K562 (cell line): ENCODE data around the gene TRMT10A. TPM values are rescaled to one million over a fixed set of nuclear protein-coding genes. Genes with fewer than 3 reads are reported as not detected.

ENCODE experiments used
- ATAC-seq: fragments of 200-7000 bp; cut with Tn5 transposase; 3 replicates; pipeline ENCODE4 v1.9.1; 2020; ENCODE audit warnings: moderate library complexity
- BruUV-seq: library from RNA; stranded (reverse); fragments of 400-500 nt; replicated peaks from 2 replicates; lab custom pipeline; 2021; lab: Mats Ljungman, UMichigan
- CTCF ChIA-PET: fragments of 300-600 bp; formaldehyde crosslinking; extraction: SDS; loops from one replicate; lab custom pipeline; 2021; ENCODE audit warnings: low intra/inter-chr PET ratio; lab: Yijun Ruan, JAX
- POLR2A ChIA-PET: fragments of 300-600, 350-650 bp; sonication (Branson Sonifier 250); formaldehyde crosslinking; extraction: SDS; loops from one replicate; lab custom pipeline; 2021; ENCODE audit warnings: antibody characterized with exemption, inconsistent platforms; lab: Yijun Ruan, JAX
- DNase-seq, 4 experiments: peaks; one replicate each; pipeline versions ENCODE4 v3.0.0 to v3.0.0-alpha.2; 2011 to 2018; ENCODE audit warnings: low spot score in 3 of 4, mixed read lengths in 3 of 4; ENCODE audit errors: extremely low read depth in 1 of 4
- FAIRE-seq: peaks from 2 replicates; lab custom pipeline; 2011; peaks lifted over from hg19 to GRCh38; lab: Jason Lieb, UNC
- H2AFZ ChIP-seq: 2 replicates; pipeline ENCODE4 v1.6.0; 2011; ENCODE audit warnings: low read depth, low read length, control low read depth, inconsistent platforms
- H3K27ac ChIP-seq: fragments of 200-600 bp; 3 replicates; pipeline ENCODE4 v1.8.0; 2011; ENCODE audit warnings: low read depth, mild to moderate bottlenecking, control low read depth, inconsistent platforms, low read length, moderate library complexity, mixed read lengths; ENCODE audit errors: extremely low read depth
- H3K27me3 ChIP-seq, 2 experiments: fragments of 300-600 bp in 1 of 2; 2 replicates in 1 of 2; 3 replicates in 1 of 2; pipeline versions ENCODE4 v1.6.0 to v1.8.0; 2011; ENCODE audit warnings: inconsistent platforms in 2 of 2, low read length in 2 of 2, mild to moderate bottlenecking in 1 of 2, mixed read lengths in 1 of 2, moderate library complexity in 1 of 2; ENCODE audit not compliant: control insufficient read depth in 2 of 2, insufficient read depth in 2 of 2
- H3K36me3 ChIP-seq: fragments of 300-600 bp; 3 replicates; pipeline ENCODE4 v1.8.0; 2011; ENCODE audit warnings: mild to moderate bottlenecking, low read length, inconsistent platforms; ENCODE audit not compliant: control insufficient read depth, insufficient read depth
- H3K4me1 ChIP-seq, 2 experiments: fragments of 200-600 bp in 1 of 2; replicated peaks in 1 of 2; 2 replicates in 1 of 2; 3 replicates in 1 of 2; pipeline versions ENCODE4 v1.5.1 to v1.8.0; 2011; ENCODE audit warnings: inconsistent platforms in 2 of 2, low read length in 2 of 2, mild to moderate bottlenecking in 1 of 2, mixed read lengths in 1 of 2, moderate library complexity in 1 of 2; ENCODE audit not compliant: control insufficient read depth in 2 of 2, insufficient read depth in 2 of 2
- H3K4me2 ChIP-seq: 2 replicates; pipeline ENCODE4 v1.6.1; 2011; ENCODE audit warnings: low read length, control low read depth, inconsistent platforms, mixed read lengths; ENCODE audit not compliant: insufficient read depth
- H3K4me3 ChIP-seq: fragments of 200-600 bp; sonication (generic), shearing (Covaris generic); 2 replicates; pipeline ENCODE4 v1.5.1; 2016; ENCODE audit warnings: control low read depth, inconsistent platforms
- H3K79me2 ChIP-seq: fragments of 200-600 bp; 3 replicates; pipeline ENCODE4 v1.8.0; 2011; ENCODE audit warnings: low read length, inconsistent platforms; ENCODE audit not compliant: control insufficient read depth, insufficient read depth
- H3K9ac ChIP-seq, 2 experiments: 2 replicates each; pipeline versions ENCODE4 v1.6.0 to v1.6.1; 2011; ENCODE audit warnings: low read depth in 2 of 2, low read length in 2 of 2, control low read depth in 1 of 2, inconsistent platforms in 1 of 2, mild to moderate bottlenecking in 1 of 2, mixed read lengths in 1 of 2; ENCODE audit not compliant: insufficient read depth in 1 of 2
- H3K9me1 ChIP-seq: one replicate; pipeline ENCODE4 v1.6.0; 2011; ENCODE audit warnings: inconsistent platforms, mild to moderate bottlenecking, low read length, moderate library complexity; ENCODE audit not compliant: control insufficient read depth, insufficient read depth
- H3K9me3 ChIP-seq: replicated peaks from 2 replicates; pipeline ENCODE4 v1.5.1; 2011; ENCODE audit warnings: low read depth, low read length, inconsistent platforms; ENCODE audit not compliant: control insufficient read depth, insufficient read depth
- H4K20me1 ChIP-seq: replicated peaks from 2 replicates; pipeline ENCODE4 v1.6.1; 2011; ENCODE audit warnings: low read length, inconsistent platforms, mixed read lengths; ENCODE audit not compliant: control insufficient read depth, insufficient read depth
- CEBPG ChIP-seq, 3 experiments: fragments of 200-800 bp in 1 of 3; sonication (Bioruptor generic) in 1 of 3; sonication (generic) in 1 of 3; formaldehyde crosslinking in 1 of 3; IDR thresholded peaks in 2 of 3; conservative IDR thresholded peaks in 1 of 3; 2 replicates each; pipeline versions ENCODE4 v1.6.1 to v1.8.0; 2016 to 2022; ENCODE audit warnings: missing compliant biosample characterization in 2 of 3, missing genetic modification characterization in 2 of 3, mild to moderate bottlenecking in 1 of 3, missing genetic modification reagents in 1 of 3
- STAG1 ChIP-seq: sonication (generic); formaldehyde crosslinking; IDR thresholded peaks from 2 replicates; pipeline ENCODE4 v1.5.0; 2020; ENCODE audit warnings: missing genetic modification reagents, borderline replicate concordance
- in situ Hi-C: fragments of 300-500 bp; cut with MboI; formaldehyde crosslinking; loops from 4 replicates; pipeline ENCODE4 v1.15.0; 2018; ENCODE audit warnings: inconsistent platforms, mixed read lengths
- intact Hi-C: fragments of 100-400 bp; cut with micrococcal nuclease; formaldehyde crosslinking; loops from 2 replicates; pipeline ENCODE4 v1.14.2; 2022
- polyA plus RNA-seq, 8 experiments: library from polyadenylated mRNA; depleted of rRNA in 4 of 8; stranded (reverse) in 5 of 8; unstranded in 3 of 8; fragments of >200 nt; fragmentation: Nextera tagmentation in 2 of 8; fragmentation: Illumina TruSeq in 1 of 8; extraction: Ambion mirVana in 2 of 8; extraction: Trizol in 1 of 8; gene quantifications; 2 replicates each; pipeline versions ENCODE4 v1.2.1 to v1.2.3, GENCODE V29; 2011 to 2014; ENCODE audit warnings: inconsistent platforms in 1 of 8, missing spikeins in 1 of 8
- total RNA-seq, 7 experiments: library from RNA; depleted of rRNA in 6 of 7; stranded (reverse); fragments of >200 nt in 6 of 7; fragmentation: Illumina TruSeq in 2 of 7; extraction: Trizol in 2 of 7; gene quantifications; 2 replicates each; pipeline versions ENCODE4 v1.2.1 to v1.2.3, GENCODE V29; 2011 to 2021; ENCODE audit warnings: low replicate concordance in 1 of 7
- TF ChIP-seq, protein P1 (sequence below): fragments of 450-650 bp; formaldehyde crosslinking; IDR thresholded peaks from 2 replicates; pipeline ENCODE4 v1.4.0; 2022; ENCODE audit warnings: mild to moderate bottlenecking, moderate library complexity

The TRMT10A gene
- total and polyA plus RNA-seq, 9 of the 15 experiments (the other 6 are each of a cell fraction or from before 2014, with no cell fraction given), result 6.5 to 16.1 (median 12.7) TPM

DNA sequence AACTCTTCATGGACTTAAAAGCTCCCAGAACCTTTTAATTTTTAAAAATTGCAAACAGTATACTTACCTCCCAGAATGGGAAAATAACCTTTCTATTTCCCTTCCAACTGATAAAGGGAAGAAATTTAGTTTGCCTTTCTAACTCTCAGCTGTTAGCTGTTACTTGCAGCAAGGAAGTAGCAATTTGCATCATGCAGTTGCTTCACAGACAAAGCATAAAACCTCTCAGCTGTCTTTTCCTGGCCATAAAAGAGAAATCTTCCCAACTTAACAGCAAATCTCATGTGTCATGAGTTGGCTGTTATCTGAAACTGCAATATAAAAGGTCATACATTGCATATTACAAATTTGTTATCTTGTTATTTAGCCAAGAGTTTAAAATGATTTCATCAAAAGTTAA, 34.6 kb downstream of the TRMT10A start:
- CTCF ChIA-PET, result no interaction called here
- Histone ChIP-seq H3K4me2 (no peak overlapping the region), H3K4me3 (no peak overlapping the region), H3K9me3 (no peaks in the 10 kb centered on the region), H3K9me1 (no peaks in the 10 kb centered on the region), H3K36me3 (no peaks in the 10 kb centered on the region), H3K9ac (no peak overlapping the region), H3K4me1 (no peaks in the 10 kb centered on the region), H3K27me3 (0 out of 5 replicates have a peak, but pooled peaks cover 0 to 3% of the 10 kb centered on the region in 2 experiments), H3K27ac (no peak overlapping the region), H4K20me1 (no peaks in the 10 kb centered on the region), H2AFZ (no peak overlapping the region), H3K79me2 (no peaks in the 10 kb centered on the region)
- ATAC-seq (no peak), DNase-seq (no peak), FAIRE-seq (no peak)
- POLR2A ChIA-PET, result no interaction called here
- no TSS peak for BruUV-seq
- in situ Hi-C loops, result no loop called here
- TF ChIP-seq, protein P1, sequence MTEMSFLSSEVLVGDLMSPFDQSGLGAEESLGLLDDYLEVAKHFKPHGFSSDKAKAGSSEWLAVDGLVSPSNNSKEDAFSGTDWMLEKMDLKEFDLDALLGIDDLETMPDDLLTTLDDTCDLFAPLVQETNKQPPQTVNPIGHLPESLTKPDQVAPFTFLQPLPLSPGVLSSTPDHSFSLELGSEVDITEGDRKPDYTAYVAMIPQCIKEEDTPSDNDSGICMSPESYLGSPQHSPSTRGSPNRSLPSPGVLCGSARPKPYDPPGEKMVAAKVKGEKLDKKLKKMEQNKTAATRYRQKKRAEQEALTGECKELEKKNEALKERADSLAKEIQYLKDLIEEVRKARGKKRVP, result peak; percentile 72; the same call in 1 of the 2 replicates
- no peak for TF ChIP-seq STAG1 (CRISPR knock-in tag)
- no peak for TF ChIP-seq CEBPG (CRISPR knock-in tag; IDR thresholded peaks at IDR 0.05)
- TF ChIP-seq CEBPG (tag; conservative IDR thresholded peaks at IDR 0.05 in 1 of 2, IDR thresholded peaks at IDR 0.05 in 1 of 2), result peak; percentile 75 to 83
- intact Hi-C loops, result no loop called here
